Natural killer cell (primary cell): ENCODE data around the gene MGMT. TPM values are rescaled to one million over a fixed set of nuclear protein-coding genes. Genes with fewer than 3 reads are reported as not detected.
A peak's percentile ranks its signal among the peaks of the same experiment; 100 is the strongest.

Experiments
- ATAC-seq, 3 donors: fragments of 150-1000 bp in 2 of 3; fragments of 200-7000 bp in 1 of 3; cut with Tn5 transposase; 1 replicate in 1 of 3; 2 replicates in 2 of 3; pipeline ENCODE4 v1.10.0; 2021; ENCODE audit warnings: mild to moderate bottlenecking in 2 of 3, moderate library complexity in 2 of 3
- DNase-seq, 2 donors: peaks; one replicate each; pipeline versions ENCODE4 v3.0.0 to v3.0.0-alpha.2; 2013 to 2021; ENCODE audit warnings: mixed read lengths in 1 of 2
- H3K27ac ChIP-seq: one replicate; pipeline ENCODE4 v1.5.1; 2013; ENCODE audit warnings: mild to moderate bottlenecking, low read length
- H3K27me3 ChIP-seq: one replicate; pipeline ENCODE4 v1.6.1; 2013; ENCODE audit warnings: low read length; ENCODE audit not compliant: control insufficient read depth, insufficient read depth
- H3K36me3 ChIP-seq: one replicate; pipeline ENCODE4 v1.6.1; 2013; ENCODE audit warnings: low read length; ENCODE audit not compliant: control insufficient read depth, insufficient read depth
- H3K4me1 ChIP-seq: one replicate; pipeline ENCODE4 v1.6.1; 2013; ENCODE audit warnings: low read length; ENCODE audit not compliant: control insufficient read depth, insufficient read depth
- H3K4me3 ChIP-seq: one replicate; pipeline ENCODE4 v1.5.1; 2013; ENCODE audit warnings: low read length
- H3K9me3 ChIP-seq: one replicate; pipeline ENCODE4 v1.6.1; 2013; ENCODE audit warnings: low read length; ENCODE audit not compliant: control insufficient read depth, insufficient read depth
- H3K27ac Mint-ChIP-seq, 2 donors: one replicate each; pipeline ENCODE4 v1.8.0; 2022; ENCODE audit warnings: mild to moderate bottlenecking in 2 of 2, mixed read lengths in 2 of 2, moderate library complexity in 1 of 2
- H3K27me3 Mint-ChIP-seq, 2 donors: one replicate each; pipeline ENCODE4 v1.8.0; 2022; ENCODE audit warnings: low read depth in 2 of 2, mixed read lengths in 2 of 2
- H3K36me3 Mint-ChIP-seq: one replicate; pipeline ENCODE4 v1.8.0; 2022; ENCODE audit warnings: mixed read lengths
- H3K4me1 Mint-ChIP-seq, 2 donors: one replicate each; pipeline ENCODE4 v1.8.0; 2022; ENCODE audit warnings: mixed read lengths in 2 of 2
- H3K4me3 Mint-ChIP-seq: one replicate; pipeline ENCODE4 v1.8.0; 2022; ENCODE audit warnings: mild to moderate bottlenecking, moderate library complexity, mixed read lengths
- H3K9me3 Mint-ChIP-seq, 2 donors: one replicate each; pipeline ENCODE4 v1.8.0; 2022; ENCODE audit warnings: mixed read lengths in 2 of 2
- CTCF ChIP-seq: fragments of 200-600 bp; IDR thresholded peaks from one replicate; pipeline ENCODE4 v1.8.0; 2022; ENCODE audit warnings: antibody characterized with exemption
- WGBS: methylation state at CpG from one replicate; pipeline ENCODE4 v1.1.7; 2013; ENCODE audit warnings: missing lambda C conversion rate; ENCODE audit not compliant: insufficient coverage; 5-methylcytosine and 5-hydroxymethylcytosine counted together
- intact Hi-C: fragments of 100-400 bp; cut with micrococcal nuclease; formaldehyde crosslinking; loops from one replicate; pipeline ENCODE4 v1.14.2; 2022
- total RNA-seq, 4 donors: library from RNA; stranded (reverse); fragments of 120-200 nt in 1 of 4; gene quantifications; one replicate each; pipeline versions ENCODE4 v1.2.3 to v1.2.4, GENCODE V29; 2013 to 2022

MGMT gene
- total RNA-seq, 3 donors from 2014 or later (not counting 1 experiment from before 2014, with no cell fraction given) = 16.5 to 19.7 (median 18.8) TPM

GRCh38 chr10:129764011-129764900, 297.2 kb downstream of the MGMT start:
- H3K9me3 Mint-ChIP-seq = no peaks in the 10 kb centered on the region
- H3K4me1 Mint-ChIP-seq = no peaks in the 10 kb centered on the region
- intact Hi-C loops = no loop called here
- DNase-seq = peak in 1 of 2 donors; percentile 9
- Histone ChIP-seq H3K4me1 (no peaks in the 10 kb centered on the region), H3K4me3 (no peak overlapping the region), H3K36me3 (peaks cover 3% of the 10 kb centered on the region), H3K9me3 (no peaks in the 10 kb centered on the region), H3K27ac (no peak overlapping the region), H3K27me3 (no peaks in the 10 kb centered on the region)
- WGBS = 92% methylated on average over 23 of the region's 23 CpGs
- no peak overlapping the region for H3K4me3 Mint-ChIP-seq
- no peaks in the 10 kb centered on the region for H3K36me3 Mint-ChIP-seq
- H3K27ac Mint-ChIP-seq = no peak overlapping the region
- no peaks in the 10 kb centered on the region for H3K27me3 Mint-ChIP-seq
- no peak for TF ChIP-seq CTCF
- ATAC-seq = no peak

GRCh38 chr10:129764901-129765663, 298.0 kb downstream of the MGMT start:
- H3K27ac Mint-ChIP-seq = no peak overlapping the region
- no peaks in the 10 kb centered on the region for H3K36me3 ChIP-seq
- H3K4me1 ChIP-seq = no peaks in the 10 kb centered on the region
- no peak for TF ChIP-seq CTCF
- intact Hi-C loops = no loop called here
- no peaks in the 10 kb centered on the region for H3K36me3 Mint-ChIP-seq
- H3K9me3 Mint-ChIP-seq = no peaks in the 10 kb centered on the region
- no peak overlapping the region for H3K27ac ChIP-seq
- no peaks in the 10 kb centered on the region for H3K9me3 ChIP-seq
- WGBS = 90% methylated on average over 13 of the region's 13 CpGs
- ATAC-seq (no peak), DNase-seq (peak in 1 of 2 donors; percentile 5)
- H3K4me1 Mint-ChIP-seq = no peaks in the 10 kb centered on the region
- no peak overlapping the region for H3K4me3 Mint-ChIP-seq
- no peak overlapping the region for H3K4me3 ChIP-seq
- H3K27me3 ChIP-seq = no peaks in the 10 kb centered on the region
- no peaks in the 10 kb centered on the region for H3K27me3 Mint-ChIP-seq

GRCh38 chr10:129765664-129766550, 298.9 kb downstream of the MGMT start:
- no peak overlapping the region for H3K4me3 ChIP-seq
- DNase-seq = peak in 1 of 2 donors; percentile 8
- H3K36me3 ChIP-seq = no peaks in the 10 kb centered on the region
- no peaks in the 10 kb centered on the region for H3K27me3 ChIP-seq
- no peaks in the 10 kb centered on the region for H3K4me1 ChIP-seq
- intact Hi-C loops = no loop called here
- H3K27me3 Mint-ChIP-seq = no peaks in the 10 kb centered on the region
- H3K27ac Mint-ChIP-seq = no peak overlapping the region
- ATAC-seq = no peak
- peaks cover 0 to 5% of the 10 kb centered on the region in 2 donors for H3K4me1 Mint-ChIP-seq
- no peak overlapping the region for H3K27ac ChIP-seq
- no peaks in the 10 kb centered on the region for H3K36me3 Mint-ChIP-seq
- H3K9me3 ChIP-seq = no peaks in the 10 kb centered on the region
- no peaks in the 10 kb centered on the region for H3K9me3 Mint-ChIP-seq
- 94% methylated on average over 24 of the region's 25 CpGs for WGBS
- no peak for TF ChIP-seq CTCF
- H3K4me3 Mint-ChIP-seq = no peak overlapping the region
